ENCODE results near the gene OR10A4.
"Not testable (repeated sequence)": the region's sequence is repeated elsewhere in the genome, so short reads cannot be mapped to it uniquely, and the experiment has no call there.

- TF ChIP-seq, protein P1, sequence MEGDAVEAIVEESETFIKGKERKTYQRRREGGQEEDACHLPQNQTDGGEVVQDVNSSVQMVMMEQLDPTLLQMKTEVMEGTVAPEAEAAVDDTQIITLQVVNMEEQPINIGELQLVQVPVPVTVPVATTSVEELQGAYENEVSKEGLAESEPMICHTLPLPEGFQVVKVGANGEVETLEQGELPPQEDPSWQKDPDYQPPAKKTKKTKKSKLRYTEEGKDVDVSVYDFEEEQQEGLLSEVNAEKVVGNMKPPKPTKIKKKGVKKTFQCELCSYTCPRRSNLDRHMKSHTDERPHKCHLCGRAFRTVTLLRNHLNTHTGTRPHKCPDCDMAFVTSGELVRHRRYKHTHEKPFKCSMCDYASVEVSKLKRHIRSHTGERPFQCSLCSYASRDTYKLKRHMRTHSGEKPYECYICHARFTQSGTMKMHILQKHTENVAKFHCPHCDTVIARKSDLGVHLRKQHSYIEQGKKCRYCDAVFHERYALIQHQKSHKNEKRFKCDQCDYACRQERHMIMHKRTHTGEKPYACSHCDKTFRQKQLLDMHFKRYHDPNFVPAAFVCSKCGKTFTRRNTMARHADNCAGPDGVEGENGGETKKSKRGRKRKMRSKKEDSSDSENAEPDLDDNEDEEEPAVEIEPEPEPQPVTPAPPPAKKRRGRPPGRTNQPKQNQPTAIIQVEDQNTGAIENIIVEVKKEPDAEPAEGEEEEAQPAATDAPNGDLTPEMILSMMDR (IDR thresholded peaks at IDR 0.05; ENCODE audit: extremely low read depth in 1 of 2, insufficient read depth in 1 of 2, low read depth in 1 of 2, low read length in 2 of 2): not testable (repeated sequence)
- TF ChIP-seq EZH2 (IDR thresholded peaks at IDR 0.05; ENCODE audit: borderline replicate concordance, low read depth, low read length, severe bottlenecking); POLR2A (IDR thresholded peaks at IDR 0.05; ENCODE audit: low read depth, low read length); POLR2AphosphoS5 (IDR thresholded peaks at IDR 0.05; ENCODE audit: insufficient read depth, low read depth, low read length); MAX (IDR thresholded peaks at IDR 0.05; ENCODE audit: insufficient read depth, insufficient read length); GATA2 (IDR thresholded peaks at IDR 0.05; ENCODE audit: insufficient read depth, insufficient read length, low read depth, low read length): not testable (repeated sequence)
These were observed 28.4 kb downstream of the OR10A4 start for GRCh38 chr11:6904804-6905203.
